GM19043 (cell line): Measurements from ENCODE around the gene NLRP6.
"Not testable (repeated sequence)": the region's sequence is repeated elsewhere in the genome, so short reads cannot be mapped to it uniquely, and the experiment has no call there.

Experiments
- ATAC-seq: cut with Tn5 transposase; IDR thresholded peaks from one replicate; pipeline ENCODE4 v1.9.1; 2021; ENCODE audit warnings: low read depth; ENCODE audit not compliant: unreplicated experiment

Gene NLRP6

GRCh38 chr11:280706-281485, 2.7 kb downstream of the NLRP6 start:
- ATAC-seq, result no peak

- no peak for ATAC-seq
These were observed 3.4 kb downstream of the NLRP6 start for GRCh38 chr11:281486-282161.

GRCh38 chr11:282171-282570, 4.0 kb downstream of the NLRP6 start:
- ATAC-seq, result no peak

DNA sequence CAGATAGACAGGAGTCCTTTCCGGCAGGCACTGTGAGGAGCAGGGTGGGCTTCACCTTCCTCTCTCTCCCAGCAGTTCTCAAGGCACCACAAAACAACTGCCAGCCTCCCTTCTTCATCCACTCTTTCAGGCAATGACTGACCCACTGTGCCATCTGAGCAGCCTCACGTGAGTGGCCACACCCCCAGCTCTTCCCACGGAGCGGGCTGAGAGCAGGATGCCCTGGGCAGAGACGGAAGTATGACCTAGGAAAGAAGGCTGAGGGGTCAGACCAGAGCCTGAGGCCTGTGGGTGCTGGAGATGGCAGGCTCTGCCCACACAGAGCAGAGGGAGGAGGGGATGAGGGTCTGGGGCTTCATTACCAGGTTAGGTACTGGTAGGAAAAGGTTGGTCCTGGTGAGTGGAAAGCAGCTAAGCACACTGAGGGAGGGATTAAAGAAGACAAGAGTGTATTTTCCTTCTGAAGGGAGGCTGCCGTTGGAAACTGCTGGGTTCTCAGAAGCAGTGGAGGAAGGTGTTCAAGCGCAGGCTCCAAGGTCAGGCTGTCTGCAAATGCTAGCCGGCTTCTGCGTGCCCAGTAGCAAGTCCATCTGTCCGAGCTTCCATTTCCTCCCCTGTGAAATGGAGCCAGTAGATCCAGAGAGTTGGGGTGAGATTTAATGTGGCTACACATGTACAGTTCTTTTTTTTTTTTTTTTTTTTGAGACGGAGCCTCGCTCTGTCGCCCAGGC, 4.6 kb downstream of the NLRP6 start:
- no peak for ATAC-seq

GRCh38 chr11:283405-284104, 5.3 kb downstream of the NLRP6 start:
- no peak for ATAC-seq

DNA sequence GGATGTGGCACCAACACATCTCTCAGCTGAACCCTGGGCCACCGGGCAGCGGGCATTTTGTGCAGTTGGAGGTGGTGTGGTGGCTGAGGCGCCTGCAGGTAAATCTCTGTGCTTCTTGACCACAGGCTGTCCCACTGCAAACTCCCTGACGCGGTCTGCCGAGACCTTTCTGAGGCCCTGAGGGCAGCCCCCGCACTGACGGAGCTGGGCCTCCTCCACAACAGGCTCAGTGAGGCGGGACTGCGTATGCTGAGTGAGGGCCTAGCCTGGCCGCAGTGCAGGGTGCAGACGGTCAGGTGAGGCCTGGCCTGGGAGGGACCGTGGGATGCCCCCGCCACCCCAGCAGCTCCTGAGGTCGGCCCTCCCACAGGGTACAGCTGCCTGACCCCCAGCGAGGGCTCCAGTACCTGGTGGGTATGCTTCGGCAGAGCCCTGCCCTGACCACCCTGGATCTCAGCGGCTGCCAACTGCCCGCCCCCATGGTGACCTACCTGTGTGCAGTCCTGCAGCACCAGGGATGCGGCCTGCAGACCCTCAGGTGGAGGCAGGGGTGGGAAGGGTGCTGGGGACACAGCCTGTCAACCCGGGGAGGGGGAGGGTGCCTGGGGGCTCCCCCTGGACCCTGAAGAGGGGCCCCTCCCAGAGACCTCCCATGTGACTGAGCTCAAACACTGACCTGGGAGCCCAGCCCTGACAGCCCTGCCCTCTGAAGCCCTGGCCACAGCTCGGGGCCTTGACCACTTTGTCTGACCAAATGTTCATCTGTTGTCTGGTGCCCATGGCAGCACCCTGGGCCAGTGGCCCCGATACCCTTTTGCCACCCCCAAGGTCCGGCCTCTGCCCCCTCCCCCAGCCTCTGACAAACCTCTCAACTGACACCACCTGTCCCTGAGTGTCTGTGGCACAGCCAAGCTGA, 6.2 kb downstream of the NLRP6 start:
- no peak for ATAC-seq

GRCh38 chr11:285021-285893, 7.0 kb downstream of the NLRP6 start:
- ATAC-seq, result no peak

GRCh38 chr11:285894-286220, 7.7 kb downstream of the NLRP6 start:
- ATAC-seq, result no peak

GRCh38 chr11:286977-287820, 9.0 kb downstream of the NLRP6 start:
- not testable (repeated sequence) for ATAC-seq

DNA sequence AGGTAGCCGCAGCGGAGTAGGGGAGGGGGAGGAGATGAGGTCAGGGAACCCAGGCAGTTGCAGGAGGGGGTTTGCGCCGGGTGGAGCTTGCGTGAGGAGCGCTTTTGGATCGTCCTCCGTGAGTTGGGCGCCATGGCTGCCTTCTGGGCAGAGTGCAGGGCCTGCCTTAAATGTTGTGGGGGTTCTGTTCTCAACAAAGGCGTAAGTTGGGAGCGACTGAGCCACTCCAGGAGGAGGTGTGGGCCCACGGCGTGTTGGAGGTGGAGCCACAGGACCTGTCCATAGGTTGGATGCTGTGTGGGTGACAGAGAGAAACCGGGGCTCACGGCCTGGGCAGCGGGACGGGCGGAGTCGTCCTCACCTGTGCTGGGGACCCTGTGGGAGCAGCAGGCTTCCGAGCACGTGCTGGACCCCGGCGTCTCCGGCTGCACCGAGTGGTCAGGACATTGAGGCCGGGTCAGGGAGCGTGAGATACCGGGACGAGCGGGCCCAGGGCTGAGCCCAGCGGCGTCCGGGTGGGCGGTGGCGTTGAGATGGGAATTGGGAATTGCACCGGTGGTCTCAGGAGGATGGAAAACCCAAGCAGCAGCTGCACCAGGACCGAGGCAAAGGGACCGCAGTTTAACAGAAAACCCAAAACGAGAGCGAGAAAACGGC, 9.7 kb downstream of the NLRP6 start:
- ATAC-seq, result no peak

- ATAC-seq, result peak; percentile 53
These were observed 10.5 kb downstream of the NLRP6 start, which contains the start of gene PGGHG for GRCh38 chr11:288478-289397. Gene PGGHG, plus strand, starts transcription at chr11:289126. Its CDS starts 691 bp downstream, at chr11:289817.

- ATAC-seq, result no peak
These were observed 11.1 kb downstream of the NLRP6 start for GRCh38 chr11:289398-289711.

DNA sequence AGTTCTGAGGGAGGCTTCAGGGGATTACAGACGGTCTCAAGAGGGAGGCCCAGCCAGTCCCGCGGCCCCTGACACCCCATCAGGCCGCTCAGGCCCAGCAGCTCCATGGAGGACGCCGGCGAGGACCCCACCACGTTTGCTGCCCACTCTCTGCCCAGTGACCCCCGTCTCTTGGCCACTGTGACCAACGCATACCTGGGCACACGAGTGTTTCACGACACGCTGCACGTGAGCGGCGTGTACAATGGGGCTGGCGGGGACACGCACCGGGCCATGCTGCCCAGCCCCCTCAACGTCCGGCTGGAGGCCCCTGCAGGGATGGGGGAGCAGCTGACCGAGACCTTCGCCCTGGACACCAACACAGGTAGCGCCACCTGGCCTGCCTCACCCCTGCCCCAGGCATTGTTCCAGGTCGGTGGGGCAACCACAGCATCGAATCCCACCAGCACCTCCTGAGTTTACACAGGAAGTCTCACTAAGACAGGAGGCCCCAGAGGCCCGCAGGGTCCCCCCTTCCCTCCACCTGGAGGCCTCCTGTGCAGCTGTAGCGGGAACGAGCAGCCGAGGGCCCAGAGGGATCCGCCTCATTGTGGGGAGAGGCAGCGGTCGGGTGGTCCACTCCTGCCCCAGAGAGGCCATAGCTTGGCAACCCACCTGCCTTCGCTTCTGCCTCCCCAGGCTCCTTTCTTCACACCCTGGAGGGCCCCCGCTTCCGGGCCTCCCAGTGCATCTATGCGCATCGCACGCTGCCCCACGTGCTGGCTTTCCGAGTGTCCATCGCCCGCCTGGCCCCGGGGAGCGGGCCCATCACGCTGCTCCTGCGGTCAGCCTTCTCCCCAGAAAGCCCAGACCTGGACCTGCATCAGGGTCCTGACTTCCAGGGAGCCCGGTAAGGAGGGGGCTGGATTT, 11.8 kb downstream of the NLRP6 start:
- ATAC-seq, result no peak

GRCh38 chr11:290621-291231, 12.5 kb downstream of the NLRP6 start:
- ATAC-seq, result no peak
